Measurements from ENCODE around the gene HBS1L.

- TF ChIP-seq CTCF (IDR thresholded peaks at IDR 0.05) (no peak), EP300 (IDR thresholded peaks at IDR 0.05) (no peak)
Measured at GRCh38 chr6:135087403-135087802, 32.8 kb upstream of the HBS1L start.

Data from tibial nerve (tissue), 4 donors.